HPDE6-E6E7 (cell line): Measurements from ENCODE around the gene CACNB4.
"Not testable (repeated sequence)": the region's sequence is repeated elsewhere in the genome, so short reads cannot be mapped to it uniquely, and the experiment has no call there.

Experiments used
- DNase-seq: peaks from one replicate; pipeline ENCODE4 v3.0.0; 2011; ENCODE audit warnings: missing footprints; ENCODE audit errors: extremely low spot score

CACNB4 gene

GRCh38 chr2:151824886-151825285, 274.0 kb downstream of the CACNB4 start:
- no peak for DNase-seq

- no peak for DNase-seq
Observed at GRCh38 chr2:151823651-151824050, 275.2 kb downstream of the CACNB4 start.

GRCh38 chr2:151819920-151820319, 278.9 kb downstream of the CACNB4 start:
- DNase-seq: no peak

GRCh38 chr2:151817929-151818328, 280.9 kb downstream of the CACNB4 start:
- no peak for DNase-seq

GRCh38 chr2:151816843-151817242, 282.0 kb downstream of the CACNB4 start:
- DNase-seq: no peak

GRCh38 chr2:151815821-151816489, 282.9 kb downstream of the CACNB4 start:
- no peak for DNase-seq

GRCh38 chr2:151810489-151810888, 288.4 kb downstream of the CACNB4 start:
- DNase-seq: no peak

- no peak for DNase-seq
Observed at GRCh38 chr2:151809073-151809383, 289.8 kb downstream of the CACNB4 start.

GRCh38 chr2:151808258-151809072, 290.4 kb downstream of the CACNB4 start:
- no peak for DNase-seq

- DNase-seq: no peak
Observed at GRCh38 chr2:151805961-151806360, 292.9 kb downstream of the CACNB4 start.

GRCh38 chr2:151805343-151805742, 293.5 kb downstream of the CACNB4 start:
- no peak for DNase-seq

GRCh38 chr2:151803811-151804210, 295.0 kb downstream of the CACNB4 start:
- DNase-seq: no peak

- DNase-seq: no peak
Observed at GRCh38 chr2:151802315-151802714, 296.5 kb downstream of the CACNB4 start.

GRCh38 chr2:151799886-151800292, 299.0 kb downstream of the CACNB4 start:
- DNase-seq: no peak

GRCh38 chr2:151796774-151797173, 302.1 kb downstream of the CACNB4 start:
- no peak for DNase-seq

- no peak for DNase-seq
Observed at GRCh38 chr2:151795646-151796240, 303.1 kb downstream of the CACNB4 start.

GRCh38 chr2:151794422-151794821, 304.4 kb downstream of the CACNB4 start:
- not testable (repeated sequence) for DNase-seq

- no peak for DNase-seq
Observed at GRCh38 chr2:151793123-151793522, 305.7 kb downstream of the CACNB4 start.

- no peak for DNase-seq
Observed at GRCh38 chr2:151792589-151792988, 306.3 kb downstream of the CACNB4 start.

GRCh38 chr2:151791545-151791944, 307.3 kb downstream of the CACNB4 start:
- no peak for DNase-seq

- DNase-seq: no peak
Observed at GRCh38 chr2:151790689-151791088, 308.2 kb downstream of the CACNB4 start.

- DNase-seq: no peak
Observed at GRCh38 chr2:151789055-151789834, 309.6 kb downstream of the CACNB4 start.
